IPS DF 6.9 (cell line): ENCODE data around the gene POU4F2.

Experiments
- DNase-seq: peaks from one replicate; pipeline ENCODE4 v3.0.0-alpha.2; 2013; ENCODE audit warnings: low read depth, low spot score
- H3K27ac ChIP-seq: one replicate; pipeline ENCODE4 v1.5.1; 2013; ENCODE audit warnings: low read length, control low read depth
- H3K27me3 ChIP-seq: 2 replicates; pipeline ENCODE4 v1.6.1; 2013; ENCODE audit warnings: mild to moderate bottlenecking, low read length; ENCODE audit not compliant: control insufficient read depth, insufficient read depth
- H3K36me3 ChIP-seq: 2 replicates; pipeline ENCODE4 v1.6.1; 2013; ENCODE audit warnings: low read length; ENCODE audit not compliant: control insufficient read depth, insufficient read depth
- H3K4me1 ChIP-seq: 2 replicates; pipeline ENCODE4 v1.6.1; 2013; ENCODE audit warnings: low read length; ENCODE audit not compliant: control insufficient read depth, insufficient read depth
- H3K4me3 ChIP-seq: 2 replicates; pipeline ENCODE4 v1.5.1; 2013; ENCODE audit warnings: mild to moderate bottlenecking, low read length
- H3K9me3 ChIP-seq: 2 replicates; pipeline ENCODE4 v1.6.1; 2013; ENCODE audit warnings: low read length, inconsistent platforms; ENCODE audit not compliant: control insufficient read depth, insufficient read depth
- WGBS: extraction: QIAGEN DNeasy Blood & Tissue Kit; methylation state at CpG from one replicate; pipeline ENCODE4 v1.1.7; 2013; ENCODE audit warnings: mixed read lengths, missing lambda C conversion rate; ENCODE audit not compliant: insufficient read length, insufficient coverage; 5-methylcytosine and 5-hydroxymethylcytosine counted together

Gene POU4F2

DNA sequence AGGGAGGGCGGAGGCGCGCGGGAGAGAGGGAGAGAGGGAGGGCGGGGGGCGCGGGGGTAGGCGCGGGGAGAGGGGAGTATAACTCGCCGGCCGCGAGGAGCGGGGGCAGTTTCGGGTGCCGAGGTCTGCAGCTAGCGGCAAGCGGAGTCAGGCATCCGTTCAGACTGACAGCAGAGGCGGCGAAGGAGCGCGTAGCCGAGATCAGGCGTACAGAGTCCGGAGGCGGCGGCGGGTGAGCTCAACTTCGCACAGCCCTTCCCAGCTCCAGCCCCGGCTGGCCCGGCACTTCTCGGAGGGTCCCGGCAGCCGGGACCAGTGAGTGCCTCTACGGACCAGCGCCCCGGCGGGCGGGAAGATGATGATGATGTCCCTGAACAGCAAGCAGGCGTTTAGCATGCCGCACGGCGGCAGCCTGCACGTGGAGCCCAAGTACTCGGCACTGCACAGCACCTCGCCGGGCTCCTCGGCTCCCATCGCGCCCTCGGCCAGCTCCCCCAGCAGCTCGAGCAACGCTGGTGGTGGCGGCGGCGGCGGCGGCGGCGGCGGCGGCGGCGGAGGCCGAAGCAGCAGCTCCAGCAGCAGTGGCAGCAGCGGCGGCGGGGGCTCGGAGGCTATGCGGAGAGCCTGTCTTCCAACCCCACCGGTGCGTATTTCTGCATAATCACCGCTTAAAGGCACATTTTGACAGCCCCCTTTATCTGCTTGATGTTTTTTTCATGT is at the start of gene POU4F2:
TSS of gene POU4F2 (plus strand) at position 108 of the 720 bp plus-strand sequence. CDS start at position 356, 248 bp downstream.
- WGBS = no CpG with 5 or more reads among the region's 74 CpGs
- Histone ChIP-seq H3K27me3 (peaks cover 74% of the 10 kb centered on the region), H3K4me1 (peaks cover 4% of the 10 kb centered on the region; the same call in 1 of the 2 replicates), H3K9me3 (no peaks in the 10 kb centered on the region), H3K36me3 (no peaks in the 10 kb centered on the region), H3K27ac (no peak within 1 kb of the TSS), H3K4me3 (peak within 1 kb of the TSS; percentile 57; the same call in 1 of the 2 replicates)
- DNase-seq = no peak

DNA sequence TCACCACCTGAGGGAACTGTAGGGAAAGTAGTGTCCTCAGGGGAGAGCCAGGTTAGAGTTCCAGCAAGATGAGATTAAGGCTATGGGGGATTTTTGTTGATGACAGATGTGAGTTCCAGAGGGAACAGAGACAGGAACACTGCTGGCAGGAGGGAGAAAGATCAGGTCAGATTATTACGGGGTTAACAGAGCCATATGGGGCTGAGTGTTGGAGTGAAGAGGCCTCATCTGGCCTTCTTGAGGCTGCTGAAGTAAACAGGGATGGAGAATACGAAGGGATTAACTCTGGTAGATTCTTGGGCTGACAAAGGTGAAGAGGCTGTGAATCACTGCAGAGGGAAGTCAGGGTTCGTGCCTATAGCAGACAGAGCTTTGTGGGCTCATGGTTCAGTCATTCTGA is 47.9 kb upstream of the POU4F2 start:
- Histone ChIP-seq H3K36me3 (no peaks in the 10 kb centered on the region), H3K4me1 (no peaks in the 10 kb centered on the region), H3K4me3 (no peak overlapping the region), H3K9me3 (no peaks in the 10 kb centered on the region), H3K27ac (no peak overlapping the region), H3K27me3 (no peaks in the 10 kb centered on the region)
- WGBS = no CpG with 5 or more reads among the region's 3 CpGs
- no peak for DNase-seq

DNA sequence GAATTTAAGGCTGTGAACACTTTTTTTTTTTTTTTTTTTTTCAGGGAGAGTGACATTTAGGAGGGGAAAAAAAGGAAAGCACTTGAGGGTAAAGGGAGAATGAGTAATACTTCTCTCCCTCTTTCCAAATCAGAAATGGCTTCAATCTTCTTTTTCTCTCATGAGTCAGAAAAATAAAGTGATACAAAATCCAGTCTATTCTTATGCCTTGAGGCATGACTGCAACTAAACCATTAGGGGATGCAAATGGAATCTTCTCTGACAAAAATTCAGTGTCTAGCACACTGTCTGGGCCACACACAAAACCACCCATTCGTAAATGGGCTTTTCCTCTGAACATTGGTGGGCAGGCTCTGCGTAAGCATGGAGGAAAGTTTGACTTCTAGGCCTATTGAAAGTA is 46.7 kb upstream of the POU4F2 start:
- H3K36me3 ChIP-seq = no peaks in the 10 kb centered on the region
- no peak for DNase-seq
- WGBS = no CpG with 5 or more reads among the region's 2 CpGs

GRCh38 chr4:146632770-146633470 is 5.8 kb upstream of the POU4F2 start:
- DNase-seq = no peak
- no CpG with 5 or more reads among the region's 28 CpGs for WGBS
- H3K4me3 ChIP-seq = no peak overlapping the region
- peaks cover 3% of the 10 kb centered on the region for H3K4me1 ChIP-seq
- peaks cover 59% of the 10 kb centered on the region for H3K27me3 ChIP-seq
- no peaks in the 10 kb centered on the region for H3K36me3 ChIP-seq
- H3K9me3 ChIP-seq = no peaks in the 10 kb centered on the region
- H3K27ac ChIP-seq = no peak overlapping the region

More for the DNA sequence above, 46.7 kb upstream of the POU4F2 start:
- no peaks in the 10 kb centered on the region for H3K9me3 ChIP-seq
- H3K27me3 ChIP-seq = no peaks in the 10 kb centered on the region
- H3K4me1 ChIP-seq = no peaks in the 10 kb centered on the region
- H3K27ac ChIP-seq = no peak overlapping the region
- H3K4me3 ChIP-seq = no peak overlapping the region

DNA sequence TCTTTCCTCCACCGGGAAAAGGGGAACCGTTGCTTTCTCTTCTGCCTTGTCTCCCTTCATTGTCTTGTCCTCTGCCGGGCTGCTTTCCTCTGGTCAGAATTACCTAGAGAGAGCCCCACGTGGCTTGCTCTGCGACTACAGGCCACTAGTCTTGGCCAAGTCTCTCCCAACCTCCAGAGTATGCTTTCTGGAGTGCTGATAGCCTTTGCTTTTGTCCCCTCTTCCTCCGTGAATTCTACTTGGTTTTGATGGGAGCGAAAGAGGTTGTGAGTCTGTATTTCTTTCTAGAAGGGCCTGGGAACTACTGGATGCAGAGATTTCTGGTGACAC is 5.3 kb upstream of the POU4F2 start:
- Histone ChIP-seq H3K4me1 (peaks cover 3% of the 10 kb centered on the region), H3K4me3 (no peak overlapping the region), H3K36me3 (no peaks in the 10 kb centered on the region), H3K9me3 (no peaks in the 10 kb centered on the region), H3K27ac (no peak overlapping the region), H3K27me3 (peaks cover 64% of the 10 kb centered on the region)
- no peak for DNase-seq
- no CpG with 5 or more reads among the region's 7 CpGs for WGBS

GRCh38 chr4:146634825-146635224 is 3.9 kb upstream of the POU4F2 start:
- no CpG with 5 or more reads among the region's 7 CpGs for WGBS
- Histone ChIP-seq H3K4me3 (no peak overlapping the region), H3K36me3 (no peaks in the 10 kb centered on the region), H3K9me3 (no peaks in the 10 kb centered on the region), H3K4me1 (peaks cover 4% of the 10 kb centered on the region), H3K27me3 (peaks cover 75% of the 10 kb centered on the region), H3K27ac (no peak overlapping the region)
- DNase-seq = no peak

DNA sequence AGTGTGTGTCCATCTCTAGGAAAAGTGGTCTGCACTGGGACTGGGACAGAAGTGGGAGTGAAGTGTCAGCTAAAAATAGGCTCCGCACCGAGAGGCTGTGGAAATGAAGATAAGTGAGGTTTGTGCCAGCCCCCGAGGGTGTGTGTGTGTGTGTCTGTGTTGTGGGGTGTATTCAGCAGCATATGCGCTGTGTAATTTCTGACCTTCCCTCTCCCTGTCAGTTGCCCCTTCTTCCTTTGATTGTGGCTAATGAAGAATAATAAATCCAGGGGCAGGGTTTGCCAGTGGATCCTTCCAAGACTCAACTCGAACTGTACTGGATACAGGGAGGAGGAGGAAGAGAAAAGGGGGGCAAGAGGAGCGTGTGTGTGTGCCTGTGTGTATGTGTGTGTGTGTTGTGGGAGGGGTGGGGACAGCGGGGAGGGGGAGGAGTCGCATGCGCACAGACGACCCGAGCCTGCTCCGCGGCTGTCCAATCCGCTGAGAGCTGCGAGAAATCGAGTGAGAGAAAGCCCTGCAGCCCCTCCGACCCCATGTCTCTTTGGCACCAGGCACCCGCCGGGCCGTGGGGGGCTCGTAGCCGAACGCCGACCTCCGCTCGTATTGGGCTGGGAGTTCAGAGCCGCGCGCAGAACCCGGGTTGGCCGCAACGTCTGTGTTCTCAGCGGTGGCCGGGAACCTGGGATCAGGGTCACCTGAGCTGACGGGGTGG is 916 bp upstream of the POU4F2 start:
- no CpG with 5 or more reads among the region's 35 CpGs for WGBS
- H3K36me3 ChIP-seq = no peaks in the 10 kb centered on the region
- no peaks in the 10 kb centered on the region for H3K9me3 ChIP-seq
- no peak overlapping the region for H3K27ac ChIP-seq
- peaks cover 7% of the 10 kb centered on the region for H3K4me1 ChIP-seq
- peaks cover 79% of the 10 kb centered on the region for H3K27me3 ChIP-seq
- DNase-seq = no peak
- peak overlapping the region; percentile 57; the same call in 1 of the 2 replicates for H3K4me3 ChIP-seq

GRCh38 chr4:146638333-146638785 is 334 bp upstream of the POU4F2 start:
- DNase-seq = no peak
- H3K9me3 ChIP-seq = no peaks in the 10 kb centered on the region
- H3K27me3 ChIP-seq = peaks cover 77% of the 10 kb centered on the region
- H3K36me3 ChIP-seq = no peaks in the 10 kb centered on the region
- WGBS = no CpG with 5 or more reads among the region's 34 CpGs
- peak overlapping the region; percentile 57; the same call in 1 of the 2 replicates for H3K4me3 ChIP-seq
- H3K27ac ChIP-seq = no peak overlapping the region
- H3K4me1 ChIP-seq = peaks cover 4% of the 10 kb centered on the region; the same call in 1 of the 2 replicates

DNA sequence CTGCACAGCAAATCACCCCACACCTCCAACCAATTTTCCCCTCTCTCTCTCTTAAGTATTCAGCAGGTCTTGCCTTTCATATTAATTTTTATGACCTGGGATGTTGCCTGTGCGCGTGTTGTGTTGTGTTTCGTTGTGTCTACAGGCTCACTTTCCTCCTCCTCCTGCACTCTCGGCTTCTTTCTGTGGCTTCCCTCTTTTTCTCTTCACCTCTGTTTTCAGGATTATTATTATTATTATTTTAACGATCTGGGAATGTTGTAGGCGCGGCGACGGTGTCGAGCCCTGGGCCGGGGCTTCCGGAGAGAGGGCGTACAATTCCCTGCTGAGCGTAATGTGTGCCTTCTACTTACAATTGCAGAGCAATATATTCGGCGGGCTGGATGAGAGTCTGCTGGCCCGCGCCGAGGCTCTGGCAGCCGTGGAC is 826 bp downstream of the POU4F2 start:
- Histone ChIP-seq H3K36me3 (no peaks in the 10 kb centered on the region), H3K27me3 (peaks cover 71% of the 10 kb centered on the region), H3K4me1 (peaks cover 4% of the 10 kb centered on the region; the same call in 1 of the 2 replicates), H3K9me3 (no peaks in the 10 kb centered on the region), H3K27ac (no peak overlapping the region), H3K4me3 (no peak overlapping the region)
- no CpG with 5 or more reads among the region's 20 CpGs for WGBS
- no peak for DNase-seq

DNA sequence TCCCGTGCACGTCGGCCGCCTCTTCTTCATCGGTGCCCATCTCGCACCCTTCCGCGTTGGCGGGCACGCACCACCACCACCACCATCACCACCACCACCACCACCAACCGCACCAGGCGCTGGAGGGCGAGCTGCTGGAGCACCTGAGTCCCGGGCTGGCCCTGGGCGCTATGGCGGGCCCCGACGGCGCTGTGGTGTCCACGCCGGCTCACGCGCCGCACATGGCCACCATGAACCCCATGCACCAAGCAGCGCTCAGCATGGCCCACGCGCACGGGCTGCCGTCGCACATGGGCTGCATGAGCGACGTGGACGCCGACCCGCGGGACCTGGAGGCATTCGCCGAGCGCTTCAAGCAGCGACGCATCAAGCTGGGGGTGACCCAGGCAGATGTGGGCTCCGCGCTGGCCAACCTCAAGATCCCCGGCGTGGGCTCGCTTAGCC is 1.4 kb downstream of the POU4F2 start:
- H3K27me3 ChIP-seq = peaks cover 66% of the 10 kb centered on the region
- no peak overlapping the region for H3K27ac ChIP-seq
- no peaks in the 10 kb centered on the region for H3K9me3 ChIP-seq
- H3K36me3 ChIP-seq = no peaks in the 10 kb centered on the region
- WGBS = no CpG with 5 or more reads among the region's 46 CpGs
- no peak overlapping the region; the same call in 1 of the 2 replicates for H3K4me3 ChIP-seq
- peaks cover 4% of the 10 kb centered on the region; the same call in 1 of the 2 replicates for H3K4me1 ChIP-seq
- no peak for DNase-seq
